GM12878 (cell line): ENCODE results near the gene SERPINI1. TPM values are rescaled to one million over a fixed set of nuclear protein-coding genes. Genes with fewer than 3 reads are reported as not detected.

Source experiments
- ATAC-seq: fragments of 200-7000 bp; cut with Tn5 transposase; 3 replicates; pipeline ENCODE4 v1.9.1; 2020; ENCODE audit warnings: mild to moderate bottlenecking, moderate library complexity
- BruUV-seq: library from RNA; stranded (reverse); fragments of 400-500 nt; replicated peaks from 2 replicates; lab custom pipeline; 2021; lab: Mats Ljungman, UMichigan
- CTCF ChIA-PET: fragments of 300-600 bp; sonication (Branson Sonifier 250); formaldehyde crosslinking; extraction: SDS; loops from one replicate; lab custom pipeline; 2021; ENCODE audit warnings: inconsistent platforms; lab: Yijun Ruan, JAX
- POLR2A ChIA-PET: fragments of 350-600 bp; formaldehyde crosslinking; extraction: SDS; loops from one replicate; lab custom pipeline; 2021; ENCODE audit warnings: inconsistent platforms; lab: Charles Lee
- RAD21 ChIA-PET: fragments of 300-600 bp; sonication (Branson Sonifier 250); formaldehyde crosslinking; loops from one replicate; lab custom pipeline; 2023; ENCODE audit warnings: antibody characterized with exemption; ENCODE audit not compliant: unreplicated experiment; lab: Charles Lee
- SMC1A ChIA-PET: fragments of 300-600 bp; sonication (Branson Sonifier 250); formaldehyde crosslinking; loops from one replicate; lab custom pipeline; 2023; ENCODE audit not compliant: unreplicated experiment, uncharacterized antibody; lab: Charles Lee
- DNase-seq: peaks from one replicate; pipeline ENCODE4 v3.0.0-alpha.2; 2011; ENCODE audit warnings: low read depth, low spot score
- FAIRE-seq: peaks from 3 replicates; lab custom pipeline; 2011; peaks lifted over from hg19 to GRCh38; lab: Jason Lieb, UNC
- H2AFZ ChIP-seq: 2 replicates; pipeline ENCODE4 v1.6.0; 2011; ENCODE audit warnings: low read depth, low read length, control low read depth; ENCODE audit not compliant: control insufficient read depth
- H3K27ac ChIP-seq: 2 replicates; pipeline ENCODE4 v1.5.1; 2011; ENCODE audit warnings: control low read depth; ENCODE audit not compliant: control insufficient read depth, insufficient read depth
- H3K27me3 ChIP-seq, 2 experiments: replicated peaks in 1 of 2; 2 replicates each; pipeline versions ENCODE4 v1.6.0 to v1.6.1; 2011; ENCODE audit warnings: low read length in 1 of 2; ENCODE audit not compliant: control insufficient read depth in 2 of 2, insufficient read depth in 2 of 2
- H3K36me3 ChIP-seq, 2 experiments: 2 replicates each; pipeline ENCODE4 v1.5.1; 2011; ENCODE audit warnings: low read length in 1 of 2; ENCODE audit not compliant: control insufficient read depth in 2 of 2, insufficient read depth in 2 of 2
- H3K4me1 ChIP-seq: 2 replicates; pipeline ENCODE4 v1.6.1; 2011; ENCODE audit warnings: mild to moderate bottlenecking, low read length, moderate library complexity, mixed read lengths; ENCODE audit not compliant: control insufficient read depth, insufficient read depth
- H3K4me2 ChIP-seq: 2 replicates; pipeline ENCODE4 v1.6.0; 2011; ENCODE audit warnings: control low read depth; ENCODE audit not compliant: control insufficient read depth, insufficient read depth
- H3K4me3 ChIP-seq: fragments of 200-600 bp; sonication (generic); 2 replicates; pipeline ENCODE4 v1.5.1; 2016
- H3K79me2 ChIP-seq: 2 replicates; pipeline ENCODE4 v1.6.0; 2011; ENCODE audit warnings: low read length; ENCODE audit not compliant: control insufficient read depth, insufficient read depth
- H3K9ac ChIP-seq: 2 replicates; pipeline ENCODE4 v1.8.0; 2011; ENCODE audit warnings: low read length, control low read depth, mixed read lengths; ENCODE audit not compliant: control insufficient read depth, insufficient read depth
- H3K9me3 ChIP-seq: replicated peaks from 3 replicates; pipeline ENCODE4 v1.5.1; 2011; ENCODE audit warnings: mild to moderate bottlenecking, low read length; ENCODE audit not compliant: control insufficient read depth, insufficient read depth
- H4K20me1 ChIP-seq: 2 replicates; pipeline ENCODE4 v1.6.0; 2011; ENCODE audit not compliant: control insufficient read depth, insufficient read depth
- ATF2 ChIP-seq: IDR thresholded peaks from 2 replicates; pipeline ENCODE4 v1.6.1; 2012; ENCODE audit warnings: low read length, inconsistent platforms
- EGR1 ChIP-seq, 2 experiments: IDR thresholded peaks; 1 replicate in 1 of 2; 2 replicates in 1 of 2; pipeline ENCODE4 v1.6.1; 2011 to 2012; ENCODE audit warnings: low read depth in 2 of 2, low read length in 2 of 2, borderline replicate concordance in 1 of 2, mild to moderate bottlenecking in 1 of 2, moderate library complexity in 1 of 2
- FOXM1 ChIP-seq: IDR thresholded peaks from 2 replicates; pipeline ENCODE4 v1.6.1; 2012; ENCODE audit warnings: low read depth, mild to moderate bottlenecking, inconsistent platforms, low read length, moderate library complexity
- JUND ChIP-seq: IDR thresholded peaks from 2 replicates; pipeline ENCODE4 v1.6.1; 2012; ENCODE audit warnings: low read depth, mild to moderate bottlenecking, low read length, improper control_type of control experiment, moderate library complexity
- KAT2A ChIP-seq: conservative IDR thresholded peaks from 2 replicates; pipeline ENCODE4 v1.6.1; 2011; ENCODE audit warnings: low read depth, low read length; ENCODE audit not compliant: control insufficient read depth
- KLF5 ChIP-seq: fragments of 450-650 bp; IDR thresholded peaks from 2 replicates; pipeline ENCODE4 v1.6.1; 2014; ENCODE audit warnings: mild to moderate bottlenecking; ENCODE audit not compliant: partially characterized antibody
- NFIC ChIP-seq: IDR thresholded peaks from 2 replicates; pipeline ENCODE4 v1.6.1; 2012; ENCODE audit warnings: low read depth, mild to moderate bottlenecking, inconsistent platforms, low read length, moderate library complexity
- RUNX3 ChIP-seq: IDR thresholded peaks from 2 replicates; pipeline ENCODE4 v1.6.1; 2012; ENCODE audit warnings: low read length, inconsistent platforms
- TARDBP ChIP-seq: IDR thresholded peaks from 2 replicates; pipeline ENCODE4 v1.6.1; 2016; ENCODE audit warnings: borderline replicate concordance
- WGBS: methylation state at CpG from one replicate; pipeline ENCODE4 v1.1.6; 2016; ENCODE audit warnings: low lambda C conversion rate; ENCODE audit not compliant: insufficient replicate concordance, insufficient coverage; ENCODE audit errors: missing lambda C conversion rate; 5-methylcytosine and 5-hydroxymethylcytosine counted together
- in situ Hi-C: fragments of 300-500 bp; cut with MboI; formaldehyde crosslinking; loops from 9 replicates; pipeline ENCODE4 v1.14.3; 2018; ENCODE audit warnings: mixed read lengths
- intact Hi-C: fragments of 100-400 bp; cut with micrococcal nuclease; formaldehyde crosslinking; loops from one replicate; pipeline ENCODE4 v1.14.2; 2022; ENCODE audit not compliant: unreplicated experiment
- polyA plus RNA-seq, 11 experiments: library from polyadenylated mRNA; depleted of rRNA in 4 of 11; unstranded in 6 of 11; stranded (reverse) in 5 of 11; fragments of >200 nt; fragmentation: Nextera tagmentation in 4 of 11; fragmentation: Illumina TruSeq in 1 of 11; extraction: Ambion mirVana in 4 of 11; extraction: Trizol in 1 of 11; gene quantifications; 1 replicate in 1 of 11; 2 replicates in 10 of 11; pipeline versions ENCODE4 v1.2.1 to v1.2.3, GENCODE V29; 2011 to 2016; ENCODE audit warnings: inconsistent platforms in 2 of 11, missing spikeins in 2 of 11, low read depth in 1 of 11
- total RNA-seq, 4 experiments: library from RNA; depleted of rRNA in 3 of 4; stranded (reverse); fragments of >200 nt in 3 of 4; fragmentation: Illumina TruSeq in 1 of 4; extraction: Trizol in 1 of 4; gene quantifications; 2 replicates each; pipeline versions ENCODE4 v1.2.1 to v1.2.3, GENCODE V29; 2013 to 2021

The SERPINI1 gene
- total and polyA plus RNA-seq, 10 of the 15 experiments (the other 5 are each of a cell fraction or from before 2014, with no cell fraction given): 1.5 to 7.6 (median 3.6) TPM

GRCh38 chr3:167762296-167762695 is 26.8 kb downstream of the SERPINI1 start (continued):
- TF ChIP-seq KLF5 (no peak), RUNX3 (no peak), KAT2A (no peak), TARDBP (no peak), NFIC (no peak)

- CTCF ChIA-PET: interaction anchor here (1.6 to 2.8 kb wide), 2 partner anchors 24 to 32 kb away, joined by 6 to 7 read pairs; no protein-coding TSS in a partner anchor
Measured at GRCh38 chr3:167772992-167773391, 37.5 kb downstream of the SERPINI1 start.

More at GRCh38 chr3:167772992-167773391, 37.5 kb downstream of the SERPINI1 start:
- ChIA-PET RAD21 (interaction anchor here (0.9 to 3.4 kb wide), 3 partner anchors 23 to 82 kb away, joined by 4 to 13 read pairs (median 7); no protein-coding TSS in a partner anchor), POLR2A (no interaction called here), SMC1A (interaction anchor here (0.9 to 3.9 kb wide), 7 partner anchors 14 to 82 kb away, joined by 3 to 19 read pairs (median 4); no protein-coding TSS in a partner anchor)
- peak; percentile 43; the same call in 2 of the 3 replicates for ATAC-seq
- FAIRE-seq: no peak
- in situ Hi-C loops (no loop called here), intact Hi-C loops (no loop called here)
- no peak for DNase-seq
- no peaks in the 10 kb centered on the region for H3K27me3 ChIP-seq
- peak overlapping the region; percentile 67 for H3K4me2 ChIP-seq
- peaks cover 8% of the 10 kb centered on the region for H3K4me1 ChIP-seq
- H3K9ac ChIP-seq: no peak overlapping the region
- H3K4me3 ChIP-seq: no peak overlapping the region
- peak; percentile 41; the same call in 1 of the 2 replicates for TF ChIP-seq ATF2
- no peak for TF ChIP-seq FOXM1
- no peak for TF ChIP-seq JUND
- no peak for TF ChIP-seq EGR1 (IDR thresholded peaks at IDR 0.05; ENCODE audit: borderline replicate concordance in 1 of 2, low read depth in 2 of 2, low read length in 2 of 2)
- H3K79me2 ChIP-seq: no peaks in the 10 kb centered on the region
- H3K27ac ChIP-seq: peak overlapping the region; percentile 15; the same call in 1 of the 2 replicates
- no peaks in the 10 kb centered on the region for H4K20me1 ChIP-seq
- 0% methylated on average over 3 of the region's 3 CpGs for WGBS
- H2AFZ ChIP-seq: no peak overlapping the region
- peaks cover 4% of the 10 kb centered on the region; the same call in 2 of the 3 replicates for H3K9me3 ChIP-seq
- H3K36me3 ChIP-seq: no peaks in the 10 kb centered on the region
- BruUV-seq: no TSS peak
